ENCODE data around the gene MMP11.
A peak's percentile ranks its signal among the peaks of the same experiment; 100 is the strongest.

Gene MMP11

DNA sequence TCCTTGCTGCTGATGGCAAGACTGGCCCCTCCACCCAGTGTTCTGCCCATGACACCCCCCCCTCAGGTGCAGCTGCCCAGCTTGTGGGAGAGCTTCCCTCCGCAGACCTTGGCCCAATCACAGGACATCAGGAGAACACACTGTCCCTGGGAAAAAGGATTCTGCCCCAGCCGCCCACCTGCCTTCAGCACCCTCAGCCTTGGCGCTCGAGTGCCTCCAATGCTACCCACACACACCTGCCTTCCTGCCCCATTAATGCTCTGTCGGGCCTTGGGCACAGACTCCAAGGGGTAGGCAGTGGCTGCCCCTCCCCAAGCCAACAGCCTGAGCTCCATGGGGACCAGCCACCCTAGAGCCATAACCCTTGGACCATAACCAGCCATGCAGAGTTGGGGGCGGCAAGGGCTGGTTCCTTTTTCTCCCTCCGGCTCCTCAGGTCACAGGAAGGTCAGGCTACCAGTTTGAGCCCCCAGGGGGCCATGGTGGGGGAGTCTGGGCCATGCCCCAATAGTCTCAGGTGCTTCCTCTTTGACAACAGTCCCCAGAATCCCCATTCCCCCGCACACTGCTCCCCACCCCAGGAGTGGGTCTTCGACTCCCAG lies 20.5 kb upstream of the MMP11 start:
- no peak for DNase-seq (ENCODE audit: low spot score in 2 of 2)
- Histone ChIP-seq H3K27me3 (ENCODE audit: low read depth) (no peaks in the 10 kb centered on the region), H3K36me3 (replicated peaks) (no peaks in the 10 kb centered on the region), H3K4me3 (no peak overlapping the region), H3K9me3 (no peaks in the 10 kb centered on the region), H3K4me1 (peaks cover 31% of the 10 kb centered on the region)
- in situ Hi-C loops (cut with MboI; ENCODE audit: low sequenced_read_pairs) = no loop called here

- Histone ChIP-seq H3K9me3 (no peaks in the 10 kb centered on the region), H3K4me3 (no peak overlapping the region), H3K4me1 (peaks cover 32% of the 10 kb centered on the region), H3K27me3 (ENCODE audit: low read depth) (no peaks in the 10 kb centered on the region), H3K36me3 (replicated peaks) (no peaks in the 10 kb centered on the region)
- DNase-seq (ENCODE audit: low spot score in 2 of 2) = no peak
- in situ Hi-C loops (cut with MboI; ENCODE audit: low sequenced_read_pairs) = no loop called here
Observed at GRCh38 chr22:23752750-23753149, 19.9 kb upstream of the MMP11 start.

- Histone ChIP-seq H3K4me3 (no peak overlapping the region), H3K27me3 (ENCODE audit: low read depth) (no peaks in the 10 kb centered on the region), H3K4me1 (peaks cover 32% of the 10 kb centered on the region), H3K36me3 (replicated peaks) (no peaks in the 10 kb centered on the region), H3K9me3 (no peaks in the 10 kb centered on the region)
- DNase-seq (ENCODE audit: low spot score in 2 of 2) = no peak
- in situ Hi-C loops (cut with MboI; ENCODE audit: low sequenced_read_pairs) = no loop called here
Observed at GRCh38 chr22:23753385-23753784, 19.3 kb upstream of the MMP11 start.

DNA sequence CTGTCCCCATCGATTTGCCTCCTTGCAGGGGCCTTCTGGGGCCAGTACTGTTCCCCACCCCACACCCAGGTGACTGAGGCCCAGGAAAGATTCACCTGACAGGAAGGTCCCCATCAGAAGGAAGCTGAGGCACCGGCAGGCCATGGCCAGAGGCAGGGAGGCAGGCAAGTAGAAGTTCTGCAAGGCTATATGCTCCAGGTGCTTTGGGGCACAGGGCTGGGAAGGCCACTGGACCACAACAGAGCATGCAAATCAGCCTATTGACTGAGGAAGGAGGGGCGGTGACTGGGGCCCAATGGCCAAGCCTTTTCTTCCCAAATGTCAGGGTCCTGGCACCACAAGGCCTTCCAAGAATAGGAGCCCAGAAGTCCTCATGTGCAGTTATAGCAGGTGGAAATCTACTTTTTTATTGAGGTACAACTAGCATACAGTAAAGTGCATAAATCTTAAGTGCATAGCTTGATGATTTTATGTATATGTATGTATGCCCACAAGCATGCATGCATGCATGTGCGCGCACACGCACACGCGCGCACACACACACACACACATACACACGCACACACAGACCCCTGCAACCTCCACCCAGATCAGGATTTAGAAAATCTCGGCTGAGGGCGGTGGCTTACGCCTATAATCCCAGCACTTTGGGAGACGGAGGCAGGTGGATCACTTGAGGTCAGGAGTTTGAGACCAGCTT lies 18.3 kb upstream of the MMP11 start, which contains the start of gene VPREB3:
VPREB3 (minus strand) TSS at position 206 of the 700 bp plus-strand sequence; CDS start at position 144, 62 bp downstream.
- in situ Hi-C loops (cut with MboI; ENCODE audit: low sequenced_read_pairs) = no loop called here
- no peaks in the 10 kb centered on the region for H3K27me3 ChIP-seq (ENCODE audit: low read depth)
- no peaks in the 10 kb centered on the region for H3K36me3 ChIP-seq (replicated peaks)
- H3K4me3 ChIP-seq = no peak within 1 kb of the TSS
- no peaks in the 10 kb centered on the region for H3K9me3 ChIP-seq
- H3K4me1 ChIP-seq = peaks cover 32% of the 10 kb centered on the region
- no peak for DNase-seq (ENCODE audit: low spot score in 2 of 2)

- H3K4me1 ChIP-seq = peaks cover 28% of the 10 kb centered on the region
- no peak overlapping the region for H3K4me3 ChIP-seq
- in situ Hi-C loops (cut with MboI; ENCODE audit: low sequenced_read_pairs) = no loop called here
- DNase-seq (ENCODE audit: low spot score in 2 of 2) = peak in 1 of 2 experiments; percentile 72
- H3K27me3 ChIP-seq (ENCODE audit: low read depth) = no peaks in the 10 kb centered on the region
- no peaks in the 10 kb centered on the region for H3K9me3 ChIP-seq
- no peaks in the 10 kb centered on the region for H3K36me3 ChIP-seq (replicated peaks)
Observed at GRCh38 chr22:23754980-23755636, 17.5 kb upstream of the MMP11 start.

DNA sequence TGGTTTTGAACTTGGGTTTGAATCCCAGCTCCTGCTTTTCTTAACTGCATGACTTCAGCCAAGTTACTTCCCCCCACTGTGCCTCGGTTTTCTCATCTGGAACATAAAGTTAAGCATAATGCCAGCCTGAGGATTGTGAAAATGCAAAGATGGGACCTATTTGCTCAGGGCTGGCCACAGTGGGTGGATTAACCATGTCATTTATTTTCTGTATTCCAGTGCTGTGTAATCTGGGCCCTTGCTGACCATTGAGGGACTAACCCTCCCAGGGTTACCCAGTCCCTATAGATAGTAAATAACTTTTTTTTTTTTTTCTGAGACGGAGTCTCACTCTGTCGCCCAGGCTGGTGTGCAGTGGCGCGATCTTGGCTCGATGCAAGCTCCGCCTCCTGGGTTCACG lies 16.9 kb upstream of the MMP11 start:
- in situ Hi-C loops (cut with MboI; ENCODE audit: low sequenced_read_pairs) = no loop called here
- no peak for DNase-seq (ENCODE audit: low spot score in 2 of 2)
- Histone ChIP-seq H3K4me3 (no peak overlapping the region), H3K27me3 (ENCODE audit: low read depth) (no peaks in the 10 kb centered on the region), H3K4me1 (peaks cover 28% of the 10 kb centered on the region), H3K36me3 (replicated peaks) (no peaks in the 10 kb centered on the region), H3K9me3 (no peaks in the 10 kb centered on the region)

DNA sequence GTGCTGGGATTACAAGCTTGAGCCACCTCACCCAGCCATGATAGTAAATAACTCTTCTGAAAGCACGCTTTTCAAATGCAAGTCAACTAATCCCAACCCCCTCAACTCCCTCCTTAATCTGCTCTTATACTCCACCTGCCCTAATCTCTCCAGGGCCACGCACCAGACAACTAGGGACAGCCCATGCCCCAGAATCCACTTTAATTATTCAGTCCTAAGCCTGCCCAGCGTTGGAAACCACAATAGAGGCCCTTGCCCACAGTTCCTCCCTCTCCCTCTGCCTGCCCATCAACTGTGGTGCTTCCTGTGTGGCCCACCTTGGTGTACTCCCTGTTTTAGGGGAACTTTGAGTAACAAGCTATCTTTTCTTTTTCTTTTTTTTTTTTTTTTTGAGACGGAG lies 15.8 kb upstream of the MMP11 start:
- no peaks in the 10 kb centered on the region for H3K27me3 ChIP-seq (ENCODE audit: low read depth)
- in situ Hi-C loops (cut with MboI; ENCODE audit: low sequenced_read_pairs) = no loop called here
- no peak overlapping the region for H3K4me3 ChIP-seq
- DNase-seq (ENCODE audit: low spot score in 2 of 2) = peak; percentile 74 to 78
- H3K9me3 ChIP-seq = no peaks in the 10 kb centered on the region
- peaks cover 22% of the 10 kb centered on the region for H3K4me1 ChIP-seq
- H3K36me3 ChIP-seq (replicated peaks) = no peaks in the 10 kb centered on the region

GRCh38 chr22:23759566-23759965 lies 13.1 kb upstream of the MMP11 start:
- peaks cover 16% of the 10 kb centered on the region for H3K36me3 ChIP-seq (replicated peaks)
- H3K9me3 ChIP-seq = no peaks in the 10 kb centered on the region
- peaks cover 22% of the 10 kb centered on the region for H3K4me1 ChIP-seq
- H3K4me3 ChIP-seq = no peak overlapping the region
- no peak for DNase-seq (ENCODE audit: low spot score in 2 of 2)
- in situ Hi-C loops (cut with MboI; ENCODE audit: low sequenced_read_pairs) = no loop called here
- H3K27me3 ChIP-seq (ENCODE audit: low read depth) = no peaks in the 10 kb centered on the region

DNA sequence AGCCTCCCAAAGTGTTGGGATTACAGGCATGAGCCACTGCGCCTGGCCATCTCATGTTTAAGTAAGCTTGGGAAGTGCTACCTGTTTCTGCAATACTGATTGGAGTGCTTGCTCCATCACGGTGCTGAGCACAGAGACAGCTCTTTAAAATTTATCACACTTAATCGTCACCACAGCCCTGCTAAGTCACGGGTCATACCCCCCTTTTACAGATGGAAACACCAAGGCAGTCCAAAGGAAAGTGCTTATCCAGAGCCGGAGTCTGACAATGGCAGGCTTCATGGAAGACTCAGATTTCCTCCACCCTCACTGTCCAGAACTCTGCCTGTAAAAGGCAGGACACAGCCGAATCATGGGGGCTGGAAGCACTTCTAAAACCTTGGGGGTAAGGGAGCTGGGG lies 12.6 kb upstream of the MMP11 start:
- peaks cover 21% of the 10 kb centered on the region for H3K36me3 ChIP-seq (replicated peaks)
- H3K27me3 ChIP-seq (ENCODE audit: low read depth) = no peaks in the 10 kb centered on the region
- no peaks in the 10 kb centered on the region for H3K9me3 ChIP-seq
- in situ Hi-C loops (cut with MboI; ENCODE audit: low sequenced_read_pairs) = no loop called here
- H3K4me3 ChIP-seq = no peak overlapping the region
- peaks cover 17% of the 10 kb centered on the region for H3K4me1 ChIP-seq
- no peak for DNase-seq (ENCODE audit: low spot score in 2 of 2)

DNA sequence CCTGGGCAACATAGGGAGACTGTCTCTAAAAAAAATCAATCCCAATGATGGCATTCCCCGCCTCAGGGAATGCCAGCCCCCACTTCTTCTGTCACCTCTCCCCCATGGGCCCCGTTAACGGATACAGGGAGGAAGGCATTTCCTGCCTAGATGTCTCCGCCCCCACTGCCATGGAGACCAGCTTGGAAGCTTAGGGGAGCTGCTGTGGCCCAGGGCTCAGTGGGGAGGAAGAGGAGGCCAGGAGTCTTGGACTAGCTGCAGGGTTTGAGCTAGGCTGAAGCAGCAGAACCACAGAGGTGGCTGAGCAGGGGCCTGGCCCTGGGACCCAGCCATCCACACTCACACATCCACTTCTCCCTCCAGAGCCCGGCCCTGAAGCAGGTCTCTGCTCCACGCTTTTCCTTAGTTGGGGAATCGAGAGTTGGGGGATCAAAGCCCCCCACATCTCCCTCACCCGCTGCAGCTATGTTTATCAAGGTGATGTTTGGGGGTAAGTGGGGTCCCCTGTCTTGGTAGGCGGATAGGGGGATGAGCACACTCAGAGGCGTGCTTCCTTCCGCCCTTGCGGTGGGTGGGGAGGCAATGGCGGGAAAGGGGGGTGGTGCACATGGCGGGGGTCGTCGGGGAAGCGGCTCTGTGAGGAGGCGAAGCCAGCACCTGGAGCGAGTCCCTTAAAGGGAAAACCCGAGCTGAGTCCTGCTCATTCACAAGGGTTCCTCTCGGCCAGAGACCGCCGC lies 9.6 kb upstream of the MMP11 start, which contains the start of gene C22orf15:
C22orf15 (plus strand) TSS at position 149 of the 737 bp plus-strand sequence; CDS start at position 466, 317 bp downstream.
- in situ Hi-C loops (cut with MboI; ENCODE audit: low sequenced_read_pairs) = no loop called here
- Histone ChIP-seq H3K4me3 (no peak within 1 kb of the TSS), H3K4me1 (peaks cover under 1% of the 10 kb centered on the region; the same call in 1 of the 2 replicates), H3K27me3 (ENCODE audit: low read depth) (no peaks in the 10 kb centered on the region), H3K9me3 (no peaks in the 10 kb centered on the region), H3K36me3 (replicated peaks) (peaks cover 30% of the 10 kb centered on the region)
- DNase-seq (ENCODE audit: low spot score in 2 of 2) = peak in 1 of 2 experiments; percentile 33

DNA sequence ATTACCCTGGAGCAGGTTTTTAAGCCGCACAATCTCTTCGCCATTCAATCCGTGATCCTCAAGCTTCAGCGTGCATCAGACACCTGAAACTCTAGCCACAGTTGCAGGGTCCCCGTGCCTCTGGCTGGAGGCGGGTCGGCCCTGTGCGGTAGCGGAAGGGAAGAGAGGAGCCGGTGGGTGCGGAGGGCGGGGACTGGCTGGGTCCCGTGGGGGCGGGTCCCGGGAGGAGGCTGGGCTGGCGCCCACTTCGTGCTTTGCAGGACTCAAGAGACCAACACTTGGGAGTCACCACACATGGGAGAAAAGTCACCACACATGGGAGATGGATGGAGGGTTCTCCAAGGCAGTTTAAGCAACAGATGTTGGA lies 9.1 kb upstream of the MMP11 start:
- Histone ChIP-seq H3K4me3 (no peak overlapping the region), H3K9me3 (no peaks in the 10 kb centered on the region), H3K27me3 (ENCODE audit: low read depth) (no peaks in the 10 kb centered on the region), H3K36me3 (replicated peaks) (peaks cover 30% of the 10 kb centered on the region), H3K4me1 (peaks cover 5% of the 10 kb centered on the region)
- in situ Hi-C loops (cut with MboI; ENCODE audit: low sequenced_read_pairs) = no loop called here
- DNase-seq (ENCODE audit: low spot score in 2 of 2) = no peak

GRCh38 chr22:23763954-23764353 lies 8.7 kb upstream of the MMP11 start:
- Histone ChIP-seq H3K27me3 (ENCODE audit: low read depth) (no peaks in the 10 kb centered on the region), H3K4me3 (no peak overlapping the region), H3K36me3 (replicated peaks) (peaks cover 30% of the 10 kb centered on the region), H3K4me1 (peaks cover 6% of the 10 kb centered on the region), H3K9me3 (no peaks in the 10 kb centered on the region)
- DNase-seq (ENCODE audit: low spot score in 2 of 2) = no peak
- in situ Hi-C loops (cut with MboI; ENCODE audit: low sequenced_read_pairs) = no loop called here

- no peak overlapping the region for H3K4me3 ChIP-seq
- H3K27me3 ChIP-seq (ENCODE audit: low read depth) = no peaks in the 10 kb centered on the region
- peaks cover 30% of the 10 kb centered on the region for H3K36me3 ChIP-seq (replicated peaks)
- no peaks in the 10 kb centered on the region for H3K9me3 ChIP-seq
- H3K4me1 ChIP-seq = peaks cover 6% of the 10 kb centered on the region
- in situ Hi-C loops (cut with MboI; ENCODE audit: low sequenced_read_pairs) = no loop called here
- no peak for DNase-seq (ENCODE audit: low spot score in 2 of 2)
Observed at GRCh38 chr22:23764899-23765881, 7.5 kb upstream of the MMP11 start.
